GM18517 (cell line): ENCODE results near the gene DENND5B.
"Not testable (repeated sequence)": the region's sequence is repeated elsewhere in the genome, so short reads cannot be mapped to it uniquely, and the experiment has no call there.

Experiments
- ATAC-seq: cut with Tn5 transposase; IDR thresholded peaks from one replicate; pipeline ENCODE4 v1.9.1; 2021; ENCODE audit warnings: mild to moderate bottlenecking, moderate library complexity; ENCODE audit not compliant: unreplicated experiment

Gene DENND5B

GRCh38 chr12:31476437-31476836 is 114.5 kb downstream of the DENND5B start:
- no peak for ATAC-seq

DNA sequence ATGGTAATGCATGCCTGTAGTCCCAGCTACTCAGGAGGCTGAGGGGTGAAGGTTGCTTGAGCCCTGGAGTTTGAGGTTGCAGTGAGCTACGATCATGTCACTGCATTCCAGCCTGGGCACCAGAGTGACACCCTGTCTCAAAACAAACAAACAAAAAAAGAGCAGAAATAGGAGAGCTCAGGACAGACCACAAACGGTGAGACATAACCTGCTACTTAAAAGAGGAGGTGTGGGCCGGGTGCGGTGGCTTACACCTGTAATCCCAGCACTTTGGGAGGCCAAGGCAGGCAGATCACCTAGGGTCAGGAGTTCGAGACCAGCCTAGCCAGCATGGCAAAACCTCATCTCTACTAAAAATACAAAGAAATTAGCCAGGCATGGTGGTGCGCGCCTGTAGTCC is 115.3 kb downstream of the DENND5B start:
- not testable (repeated sequence) for ATAC-seq

DNA sequence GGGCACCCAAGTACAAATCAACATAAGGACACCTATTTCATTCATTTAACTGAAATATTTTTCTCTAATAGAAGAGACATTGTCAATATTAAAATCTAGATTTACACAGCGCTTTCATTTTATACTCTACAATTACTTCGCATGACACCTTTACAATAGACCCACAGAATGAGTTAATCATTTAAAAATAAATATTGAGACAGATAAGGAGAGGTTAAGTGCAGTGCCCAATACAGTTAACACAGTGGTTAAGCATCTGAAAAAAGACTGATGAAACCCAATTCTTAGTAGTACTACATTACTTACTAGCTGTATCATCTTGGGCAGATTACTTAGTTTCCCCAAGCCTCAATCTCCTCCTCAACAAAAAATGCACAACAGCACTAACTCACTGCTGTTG is 116.2 kb downstream of the DENND5B start:
- no peak for ATAC-seq

- no peak for ATAC-seq
Measured at GRCh38 chr12:31471823-31472222, 119.1 kb downstream of the DENND5B start.

- no peak for ATAC-seq
Measured at GRCh38 chr12:31471051-31471450, 119.9 kb downstream of the DENND5B start.

- ATAC-seq = no peak
Measured at GRCh38 chr12:31470459-31470858, 120.5 kb downstream of the DENND5B start.

DNA sequence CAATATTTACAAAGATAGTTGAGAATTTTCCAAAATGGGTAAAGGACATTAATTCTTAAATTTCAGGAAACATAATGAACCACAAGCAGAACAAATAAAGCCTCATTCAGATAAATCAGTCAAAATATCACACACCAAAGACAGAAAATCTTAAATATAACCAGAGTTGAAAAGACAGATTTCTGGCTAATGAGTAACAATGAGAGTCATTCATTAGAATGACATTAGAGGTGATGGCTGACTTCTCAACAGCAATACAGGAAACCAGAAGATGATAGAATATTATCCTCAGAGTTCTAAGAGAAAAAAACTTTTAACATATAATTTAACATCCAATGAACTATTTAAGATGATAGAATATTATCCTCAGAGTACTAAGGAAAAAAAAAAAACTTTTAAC is 124.2 kb downstream of the DENND5B start:
- ATAC-seq = no peak

- no peak for ATAC-seq
Measured at GRCh38 chr12:31465002-31465401, 125.9 kb downstream of the DENND5B start.

DNA sequence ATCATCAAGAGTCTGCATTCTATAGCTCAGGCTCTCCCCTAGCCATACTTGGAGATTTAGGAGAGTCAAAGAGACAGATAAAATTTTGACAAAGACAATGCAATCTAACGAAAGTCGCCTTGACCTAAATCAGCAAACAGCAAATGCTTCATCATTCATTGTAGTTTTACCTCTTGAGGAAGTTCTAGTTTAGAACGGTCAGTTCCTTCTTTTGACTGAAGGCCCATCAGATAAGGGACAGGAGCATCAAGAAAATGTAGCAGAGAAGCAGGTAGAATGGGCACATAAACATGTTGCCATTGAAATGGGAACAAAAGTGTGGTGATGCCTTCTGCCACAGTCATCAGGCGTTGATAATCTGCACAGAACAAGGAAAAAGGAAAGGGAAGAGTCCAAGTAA is 130.9 kb downstream of the DENND5B start:
- no peak for ATAC-seq

- no peak for ATAC-seq
Measured at GRCh38 chr12:31456562-31456961, 134.4 kb downstream of the DENND5B start.

DNA sequence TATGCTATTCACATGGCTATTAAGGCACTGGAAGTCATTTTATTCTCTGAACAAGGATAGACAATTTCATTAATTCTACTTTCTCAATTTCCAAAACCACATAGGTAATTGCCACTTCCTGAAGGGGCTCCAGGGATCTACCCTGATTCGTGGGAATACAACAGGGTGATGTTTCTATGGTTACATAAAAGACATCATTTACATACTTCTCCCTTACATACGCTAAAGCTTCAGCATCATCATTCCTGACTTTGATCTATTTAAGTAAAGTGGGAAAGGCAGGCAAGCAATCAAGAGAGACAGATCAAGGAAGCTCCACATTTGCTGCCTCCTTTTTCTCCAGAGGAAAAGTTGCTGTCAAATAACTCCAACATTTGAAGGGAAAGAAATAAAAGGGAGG is 146.2 kb downstream of the DENND5B start:
- no peak for ATAC-seq

DNA sequence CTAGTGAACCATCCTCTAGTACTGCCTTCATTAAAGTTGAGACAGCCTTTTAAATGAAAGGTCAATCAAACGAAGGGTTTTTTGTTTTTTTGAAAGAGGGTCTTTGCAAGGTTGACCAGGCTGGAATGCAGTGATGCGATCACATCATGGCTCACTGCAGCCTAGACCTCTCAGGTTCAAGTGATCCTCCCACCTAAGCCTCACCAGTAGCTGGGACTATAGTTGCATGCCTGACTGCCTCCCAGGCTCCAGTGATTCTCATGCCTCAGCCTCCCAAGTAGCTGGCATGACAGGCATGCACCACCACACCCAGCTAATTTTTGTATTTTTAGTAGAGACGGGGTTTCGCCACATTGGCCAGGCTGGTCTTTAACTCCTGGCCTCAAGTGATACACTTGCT is 150.3 kb downstream of the DENND5B start:
- ATAC-seq = no peak

DNA sequence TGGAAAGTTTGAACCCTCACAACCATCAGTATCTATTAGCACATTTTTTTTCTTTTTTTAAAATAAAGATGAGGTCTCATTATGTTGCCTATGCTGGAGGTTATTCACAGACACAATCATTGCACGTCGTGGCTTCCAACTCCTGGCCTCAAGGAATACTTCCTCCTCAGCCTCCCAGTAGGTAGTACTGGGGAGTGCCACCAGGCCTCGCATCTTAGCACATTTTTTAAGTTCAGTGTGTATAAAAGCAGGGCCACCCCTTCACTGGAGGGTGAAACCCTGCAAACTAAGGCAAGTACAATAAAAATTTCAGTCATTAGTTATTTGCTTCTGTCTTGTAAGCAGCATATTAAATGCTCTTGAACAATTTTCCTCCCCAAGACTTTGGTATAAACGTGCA is 150.8 kb downstream of the DENND5B start:
- ATAC-seq = no peak

DNA sequence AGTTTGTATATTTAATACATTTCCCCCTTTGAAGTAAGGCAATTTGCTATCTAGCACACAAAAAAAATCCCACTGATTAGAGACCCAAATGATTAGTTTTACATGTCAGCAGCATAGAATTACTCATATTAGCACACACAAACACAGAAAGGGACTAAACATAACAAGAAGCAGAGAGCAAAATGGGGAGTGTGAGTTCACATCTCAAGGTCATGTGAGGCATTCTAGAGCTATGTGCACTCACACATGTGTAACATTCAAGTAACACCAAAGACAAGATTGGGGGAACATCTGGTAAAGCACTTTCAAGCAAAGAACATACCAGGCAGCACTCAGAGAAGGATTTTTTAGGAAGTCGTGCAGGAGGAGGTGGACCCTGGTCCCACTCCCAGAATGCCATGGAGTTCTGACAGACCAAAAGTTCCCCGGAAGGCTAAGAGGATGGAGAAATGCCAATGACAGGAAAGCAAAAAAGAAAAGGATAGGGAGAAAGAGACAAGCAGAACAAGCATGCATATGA is 159.2 kb downstream of the DENND5B start:
- no peak for ATAC-seq

- ATAC-seq = no peak
Measured at GRCh38 chr12:31423405-31423804, 167.5 kb downstream of the DENND5B start.

- ATAC-seq = no peak
Measured at GRCh38 chr12:31412292-31412801, 178.6 kb downstream of the DENND5B start.

- no peak for ATAC-seq
Measured at GRCh38 chr12:31408763-31409162, 182.2 kb downstream of the DENND5B start.

GRCh38 chr12:31407562-31407961 is 183.4 kb downstream of the DENND5B start:
- ATAC-seq = no peak

GRCh38 chr12:31406345-31406744 is 184.6 kb downstream of the DENND5B start:
- peak; percentile 83 for ATAC-seq

DNA sequence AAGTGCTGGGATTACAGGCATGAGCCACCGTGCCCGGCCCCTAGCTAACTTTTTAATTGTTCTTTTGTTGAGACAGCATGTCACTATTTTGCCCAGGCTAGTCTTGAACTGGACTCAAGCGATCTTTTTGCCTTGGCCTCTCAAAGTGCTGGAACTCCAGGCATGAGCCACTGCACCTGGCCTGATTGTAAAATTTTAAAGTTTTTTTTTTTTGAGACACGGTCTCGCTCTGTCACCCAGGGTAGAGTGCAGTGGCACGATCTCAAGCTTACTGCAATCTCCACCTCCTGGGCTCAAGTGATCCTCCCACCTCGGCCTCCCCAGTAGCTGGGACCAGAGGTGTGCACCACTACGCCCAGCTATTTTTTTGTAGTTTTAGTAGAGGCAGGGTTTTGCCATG is 185.9 kb downstream of the DENND5B start:
- ATAC-seq = no peak

DNA sequence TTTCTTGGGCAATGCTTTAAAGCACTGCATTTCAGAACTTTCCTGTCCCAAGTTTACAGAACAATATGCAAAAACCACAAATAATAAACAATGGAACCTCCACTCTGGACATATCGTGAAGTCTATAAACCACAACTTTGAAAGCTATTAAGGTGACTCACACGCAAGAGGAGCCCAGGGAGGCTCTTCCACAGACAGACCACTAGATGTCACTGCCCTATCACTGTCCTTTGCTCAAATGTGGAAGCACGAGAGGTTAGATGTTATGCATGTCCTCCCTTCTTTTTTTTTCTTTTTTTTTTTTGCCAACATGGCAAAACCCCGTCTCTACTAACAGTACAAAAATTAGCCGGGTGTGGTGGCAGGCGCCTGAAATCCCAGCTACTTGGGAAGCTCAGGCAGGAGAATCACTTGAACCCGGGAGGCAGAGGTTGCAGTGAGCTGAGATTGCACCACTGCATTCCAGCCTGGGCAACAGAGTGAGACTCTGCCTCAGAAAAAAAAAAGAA is 187.8 kb downstream of the DENND5B start:
- ATAC-seq = peak; percentile 81

- ATAC-seq = no peak
Measured at GRCh38 chr12:31393004-31393550, 197.9 kb downstream of the DENND5B start.

- ATAC-seq = no peak
Measured at GRCh38 chr12:31390991-31391390, 199.9 kb downstream of the DENND5B start.
